H9 (cell line): ENCODE data around the gene ICAM4. TPM values are rescaled to one million over a fixed set of nuclear protein-coding genes. Genes with fewer than 3 reads are reported as not detected.
A peak's percentile ranks its signal among the peaks of the same experiment; 100 is the strongest.
"Not testable (repeated sequence)": the region's sequence is repeated elsewhere in the genome, so short reads cannot be mapped to it uniquely, and the experiment has no call there.

Experiments
- DNase-seq: peaks from one replicate; pipeline ENCODE4 v3.0.0-alpha.2; 2017
- H2AFZ ChIP-seq: one replicate; pipeline ENCODE4 v1.6.1; 2013; ENCODE audit warnings: mild to moderate bottlenecking, low read length, control low read depth, moderate library complexity
- H2AK5ac ChIP-seq: 2 replicates; pipeline ENCODE4 v1.6.1; 2013; ENCODE audit warnings: low read length, control low read depth, mixed read lengths; ENCODE audit not compliant: insufficient read length
- H2BK120ac ChIP-seq: one replicate; pipeline ENCODE4 v1.6.1; 2013; ENCODE audit warnings: low read depth, mild to moderate bottlenecking, low read length, control low read depth, inconsistent platforms; ENCODE audit not compliant: poor library complexity, severe bottlenecking
- H2BK12ac ChIP-seq: 2 replicates; pipeline ENCODE4 v1.6.1; 2013; ENCODE audit warnings: low read length, control low read depth, mixed read lengths, low read depth; ENCODE audit not compliant: insufficient read length
- H2BK15ac ChIP-seq: 2 replicates; pipeline ENCODE4 v1.6.1; 2013; ENCODE audit warnings: low read depth, low read length, control low read depth
- H2BK20ac ChIP-seq: one replicate; pipeline ENCODE4 v1.6.1; 2013; ENCODE audit warnings: low read depth, mild to moderate bottlenecking, low read length, control low read depth, inconsistent platforms; ENCODE audit not compliant: poor library complexity, severe bottlenecking
- H2BK5ac ChIP-seq: 2 replicates; pipeline ENCODE4 v1.6.1; 2013; ENCODE audit warnings: low read length, control low read depth, mixed read lengths; ENCODE audit not compliant: insufficient read length
- H3K14ac ChIP-seq: 2 replicates; pipeline ENCODE4 v1.6.1; 2013; ENCODE audit warnings: low read length, control low read depth; ENCODE audit not compliant: insufficient read depth
- H3K18ac ChIP-seq: 2 replicates; pipeline ENCODE4 v1.6.1; 2013; ENCODE audit warnings: low read depth, mild to moderate bottlenecking, mixed read lengths, low read length, control low read depth; ENCODE audit not compliant: insufficient read length
- H3K23ac ChIP-seq: 2 replicates; pipeline ENCODE4 v1.6.1; 2013; ENCODE audit warnings: low read length, control low read depth, mixed read lengths, low read depth; ENCODE audit not compliant: insufficient read length
- H3K23me2 ChIP-seq: 2 replicates; pipeline ENCODE4 v1.6.1; 2013; ENCODE audit warnings: low read depth, mild to moderate bottlenecking, mixed read lengths, low read length, control low read depth; ENCODE audit not compliant: insufficient read length, poor library complexity, severe bottlenecking
- H3K27ac ChIP-seq: 2 replicates; pipeline ENCODE4 v1.5.1; 2013; ENCODE audit warnings: low read length, control low read depth, mixed read lengths, low read depth; ENCODE audit not compliant: insufficient read length
- H3K27me3 ChIP-seq: 2 replicates; pipeline ENCODE4 v1.6.1; 2013; ENCODE audit warnings: low read length, control low read depth, inconsistent platforms; ENCODE audit not compliant: insufficient read depth
- H3K4ac ChIP-seq: 2 replicates; pipeline ENCODE4 v1.6.1; 2013; ENCODE audit warnings: low read depth, mild to moderate bottlenecking, control low read depth, inconsistent platforms, low read length, moderate library complexity
- H3K4me1 ChIP-seq: 2 replicates; pipeline ENCODE4 v1.6.1; 2013; ENCODE audit warnings: low read length, control low read depth, inconsistent platforms; ENCODE audit not compliant: insufficient read depth
- H3K4me2 ChIP-seq: 2 replicates; pipeline ENCODE4 v1.6.1; 2013; ENCODE audit warnings: low read length, control low read depth, mixed read lengths; ENCODE audit not compliant: insufficient read length, insufficient read depth
- H3K56ac ChIP-seq: 2 replicates; pipeline ENCODE4 v1.6.1; 2013; ENCODE audit warnings: low read depth, mild to moderate bottlenecking, mixed read lengths, low read length, control low read depth; ENCODE audit not compliant: insufficient read length
- H3K79me1 ChIP-seq: 2 replicates; pipeline ENCODE4 v1.6.1; 2013; ENCODE audit warnings: low read depth, mild to moderate bottlenecking, moderate library complexity, low read length, control low read depth, inconsistent platforms; ENCODE audit not compliant: insufficient read depth, poor library complexity, severe bottlenecking
- H3K79me2 ChIP-seq: 2 replicates; pipeline ENCODE4 v1.6.1; 2013; ENCODE audit warnings: low read length, control low read depth, inconsistent platforms; ENCODE audit not compliant: insufficient read depth
- H3K9ac ChIP-seq: 2 replicates; pipeline ENCODE4 v1.6.1; 2013; ENCODE audit warnings: low read length, control low read depth, mixed read lengths; ENCODE audit not compliant: insufficient read length; ENCODE audit errors: extremely low read depth
- H3K9me3 ChIP-seq: one replicate; pipeline ENCODE4 v1.6.1; 2013; ENCODE audit warnings: low read depth, low read length, inconsistent platforms; ENCODE audit not compliant: control insufficient read depth
- H3T11ph ChIP-seq: one replicate; pipeline ENCODE4 v1.6.1; 2013; ENCODE audit warnings: mild to moderate bottlenecking, low read length, control low read depth, inconsistent platforms
- H4K20me1 ChIP-seq: one replicate; pipeline ENCODE4 v1.6.1; 2013; ENCODE audit not compliant: control insufficient read depth, insufficient read length, insufficient read depth
- H4K5ac ChIP-seq: 2 replicates; pipeline ENCODE4 v1.6.1; 2013; ENCODE audit warnings: low read depth, mild to moderate bottlenecking, mixed read lengths, low read length, control low read depth; ENCODE audit not compliant: insufficient read length
- H4K8ac ChIP-seq: replicated peaks from 2 replicates; pipeline ENCODE4 v1.6.1; 2013; ENCODE audit warnings: low read length, control low read depth, mixed read lengths, low read depth; ENCODE audit not compliant: insufficient read length
- H4K91ac ChIP-seq: 2 replicates; pipeline ENCODE4 v1.6.1; 2013; ENCODE audit warnings: low read depth, mild to moderate bottlenecking, moderate library complexity, mixed read lengths, low read length, control low read depth; ENCODE audit not compliant: insufficient read length
- H3K27ac Mint-ChIP-seq, 3 experiments: 2 replicates in 2 of 3; 3 replicates in 1 of 3; pipeline ENCODE4 v1.8.0; 2020 to 2021; ENCODE audit warnings: mixed read lengths in 3 of 3, mild to moderate bottlenecking in 1 of 3, moderate library complexity in 1 of 3
- H3K27me3 Mint-ChIP-seq: 2 replicates; pipeline ENCODE4 v1.8.0; 2021; ENCODE audit warnings: low read depth, mild to moderate bottlenecking, moderate library complexity, mixed read lengths
- H3K36me3 Mint-ChIP-seq, 3 experiments: 2 replicates in 2 of 3; 3 replicates in 1 of 3; pipeline ENCODE4 v1.8.0; 2020 to 2021; ENCODE audit warnings: low read depth in 3 of 3, mixed read lengths in 3 of 3; ENCODE audit not compliant: insufficient read depth in 1 of 3
- H3K4me1 Mint-ChIP-seq, 2 experiments: 2 replicates each; pipeline ENCODE4 v1.8.0; 2020; ENCODE audit warnings: mixed read lengths in 2 of 2
- H3K4me3 Mint-ChIP-seq, 2 experiments: 2 replicates in 1 of 2; 3 replicates in 1 of 2; pipeline ENCODE4 v1.8.0; 2020 to 2021; ENCODE audit warnings: mild to moderate bottlenecking in 2 of 2, mixed read lengths in 2 of 2, moderate library complexity in 1 of 2
- H3K9me3 Mint-ChIP-seq, 2 experiments: 2 replicates in 1 of 2; 3 replicates in 1 of 2; pipeline ENCODE4 v1.8.0; 2020; ENCODE audit warnings: mild to moderate bottlenecking in 2 of 2, mixed read lengths in 2 of 2, moderate library complexity in 1 of 2
- WGBS: extraction: QIAGEN DNeasy Blood & Tissue Kit; methylation state at CpG from one replicate; pipeline ENCODE4 v1.1.7; 2013; ENCODE audit warnings: missing lambda C conversion rate, low lambda C conversion rate, mixed read lengths; ENCODE audit not compliant: insufficient read length; ENCODE audit errors: extremely low coverage; 5-methylcytosine and 5-hydroxymethylcytosine counted together
- total RNA-seq: library from RNA; stranded (reverse); gene quantifications from 2 replicates; pipeline ENCODE4 v1.2.1, GENCODE V29; 2021
- TF ChIP-seq, protein P1 (sequence below): fragments of 200-600 bp; sonication (generic); conservative IDR thresholded peaks from 3 replicates; pipeline ENCODE4 v1.8.0; 2021; ENCODE audit warnings: antibody characterized with exemption, mild to moderate bottlenecking

The ICAM4 gene
- total RNA-seq, 1 experiment from 2014 or later, result 1.1 TPM

DNA sequence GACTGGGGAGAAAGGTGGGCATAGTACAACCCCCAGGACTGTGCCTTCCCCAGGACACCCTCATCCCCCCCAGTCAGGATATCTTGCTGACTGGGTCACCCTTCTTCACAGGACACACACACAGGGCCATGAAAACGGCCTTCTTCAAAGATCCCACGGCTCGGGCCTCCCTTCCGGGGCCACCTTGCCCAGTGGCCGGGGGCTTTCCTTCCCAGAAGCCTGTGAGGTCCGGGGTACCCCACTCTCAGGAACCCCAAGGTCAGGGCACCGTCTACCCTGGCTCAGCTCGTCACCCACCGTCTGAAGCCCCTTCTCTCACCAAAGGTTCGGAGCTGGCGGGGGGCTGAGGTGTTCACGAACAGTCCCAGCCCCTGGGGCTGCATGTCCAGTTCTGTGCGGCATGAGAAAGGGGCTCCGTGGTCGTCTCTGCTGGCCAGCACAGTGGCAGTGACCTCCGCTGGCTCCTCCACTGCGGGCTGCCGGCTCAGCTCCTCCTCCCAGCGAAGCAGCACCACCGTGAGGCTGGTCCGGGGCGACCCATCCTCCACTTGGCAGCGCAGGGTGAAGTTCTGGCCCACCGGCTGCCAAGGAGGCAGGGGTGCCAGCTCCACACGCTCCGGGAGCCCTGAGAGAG is 48.7 kb downstream of the ICAM4 start:
- WGBS, result no CpG with 5 or more reads among the region's 26 CpGs
- Histone ChIP-seq H3K4me1 (peaks cover 6% of the 10 kb centered on the region; the same call in 1 of the 2 replicates), H3T11ph (no peak overlapping the region), H3K27ac (no peak overlapping the region), H3K27me3 (no peaks in the 10 kb centered on the region; the same call in 1 of the 2 replicates), H2AK5ac (no peak overlapping the region), H3K4ac (no peak overlapping the region), H4K5ac (no peak overlapping the region), H2AFZ (no peak overlapping the region), H4K91ac (no peak overlapping the region), H3K18ac (no peak overlapping the region), H4K20me1 (no peaks in the 10 kb centered on the region), H3K4me2 (peak overlapping the region; percentile 91), H3K9me3 (no peaks in the 10 kb centered on the region), H3K23me2 (peaks cover 24% of the 10 kb centered on the region), H3K56ac (no peak overlapping the region), H3K9ac (no peak overlapping the region), H3K14ac (no peak overlapping the region), H3K79me1 (peaks cover 4% of the 10 kb centered on the region), H3K23ac (no peak overlapping the region), H2BK12ac (no peak overlapping the region), H2BK20ac (no peak overlapping the region), H2BK120ac (no peak overlapping the region), H2BK15ac (no peak overlapping the region), H3K79me2 (peaks cover 8% of the 10 kb centered on the region; the same call in 1 of the 2 replicates), H2BK5ac (no peak overlapping the region), H4K8ac (no peak overlapping the region)
- TF ChIP-seq, protein P1, sequence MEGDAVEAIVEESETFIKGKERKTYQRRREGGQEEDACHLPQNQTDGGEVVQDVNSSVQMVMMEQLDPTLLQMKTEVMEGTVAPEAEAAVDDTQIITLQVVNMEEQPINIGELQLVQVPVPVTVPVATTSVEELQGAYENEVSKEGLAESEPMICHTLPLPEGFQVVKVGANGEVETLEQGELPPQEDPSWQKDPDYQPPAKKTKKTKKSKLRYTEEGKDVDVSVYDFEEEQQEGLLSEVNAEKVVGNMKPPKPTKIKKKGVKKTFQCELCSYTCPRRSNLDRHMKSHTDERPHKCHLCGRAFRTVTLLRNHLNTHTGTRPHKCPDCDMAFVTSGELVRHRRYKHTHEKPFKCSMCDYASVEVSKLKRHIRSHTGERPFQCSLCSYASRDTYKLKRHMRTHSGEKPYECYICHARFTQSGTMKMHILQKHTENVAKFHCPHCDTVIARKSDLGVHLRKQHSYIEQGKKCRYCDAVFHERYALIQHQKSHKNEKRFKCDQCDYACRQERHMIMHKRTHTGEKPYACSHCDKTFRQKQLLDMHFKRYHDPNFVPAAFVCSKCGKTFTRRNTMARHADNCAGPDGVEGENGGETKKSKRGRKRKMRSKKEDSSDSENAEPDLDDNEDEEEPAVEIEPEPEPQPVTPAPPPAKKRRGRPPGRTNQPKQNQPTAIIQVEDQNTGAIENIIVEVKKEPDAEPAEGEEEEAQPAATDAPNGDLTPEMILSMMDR, result no peak
- Mint-ChIP-seq H3K9me3 (no peaks in the 10 kb centered on the region; a peak in 2 of 5 replicates), H3K27ac (no peak overlapping the region; a peak in 1 of 7 replicates), H3K27me3 (no peaks in the 10 kb centered on the region; the same call in 1 of the 2 replicates), H3K36me3 (peaks cover 0 to 13% (median 1%) of the 10 kb centered on the region in 3 experiments; a peak in 5 of 7 replicates), H3K4me3 (no peak overlapping the region), H3K4me1 (peaks cover 33 to 34% of the 10 kb centered on the region in 2 experiments)
- DNase-seq, result peak; percentile 52

DNA sequence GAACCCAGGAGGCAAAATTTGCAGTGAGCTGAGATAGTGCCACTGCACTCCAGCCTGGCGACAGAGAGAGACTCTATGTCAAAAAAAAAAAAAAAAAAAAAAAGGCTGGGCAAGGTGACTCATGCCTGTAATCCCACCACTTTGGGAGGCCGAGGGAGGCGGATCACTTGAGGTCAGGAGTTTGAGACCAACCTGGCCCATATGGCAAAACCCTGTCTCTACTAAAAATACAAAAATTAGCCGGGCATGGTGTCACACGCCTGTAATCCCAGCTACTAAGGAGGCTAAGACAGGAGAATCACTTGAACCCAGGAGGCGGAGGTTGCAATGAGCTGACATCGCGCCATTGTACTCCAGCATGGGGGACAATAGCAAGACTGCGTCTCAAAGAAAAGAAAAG is 50.0 kb downstream of the ICAM4 start:
- not testable (repeated sequence) for H2BK20ac ChIP-seq, H3K79me2 ChIP-seq, H2BK15ac ChIP-seq, DNase-seq, H3K4ac ChIP-seq, H3T11ph ChIP-seq, H4K91ac ChIP-seq, H4K5ac ChIP-seq, H3K4me3 Mint-ChIP-seq, H3K9ac ChIP-seq, H2AFZ ChIP-seq, H3K56ac ChIP-seq, H3K27me3 Mint-ChIP-seq, H3K36me3 Mint-ChIP-seq, H2AK5ac ChIP-seq, H2BK12ac ChIP-seq, H3K4me1 ChIP-seq, H3K27ac ChIP-seq, H4K8ac ChIP-seq, H2BK120ac ChIP-seq, H3K23ac ChIP-seq, H3K9me3 ChIP-seq, H3K27me3 ChIP-seq, H3K14ac ChIP-seq, H3K18ac ChIP-seq, H3K9me3 Mint-ChIP-seq, H4K20me1 ChIP-seq, H3K4me2 ChIP-seq, H2BK5ac ChIP-seq, H3K27ac Mint-ChIP-seq, H3K79me1 ChIP-seq
- peaks cover 33 to 37% of the 10 kb centered on the region in 2 experiments for H3K4me1 Mint-ChIP-seq
- H3K23me2 ChIP-seq, result peaks cover 24% of the 10 kb centered on the region
- no CpG with 5 or more reads among the region's 9 CpGs for WGBS
